Heart left ventricle (tissue), 13 donors: Measurements from ENCODE around the gene ZNHIT3.

Experiments
- CTCF ChIP-seq, 12 donors: fragments of 200-600 bp; sonication (generic) in 4 of 12; IDR thresholded peaks; one replicate each; pipeline versions ENCODE4 v1.5.0 to v1.8.0; 2018 to 2022; ENCODE audit warnings: antibody characterized with exemption in 12 of 12, mild to moderate bottlenecking in 5 of 12
- POLR2A ChIP-seq, 2 donors: fragments of 450-650 bp; IDR thresholded peaks; one replicate each; pipeline ENCODE4 v1.6.1; 2017; ENCODE audit warnings: antibody characterized with exemption in 2 of 2, mild to moderate bottlenecking in 2 of 2, moderate library complexity in 2 of 2
- donor health status: ischemic (EF 13 %, LVEDD 7.1; RV severe dilation, severe dysfunction).
- donor health status: DM: no; HTN: yes; CAD: no.
- donor health status: DM: no; HTN: no; CAD: no.
- donor health status: ischemic (EF 25% LVEDD 6.9; RV normal size, moderate dysfunction).
- donor health status: ischemic (EF 25% LVEDD 5.7; RV mildly dilated, moderate dysfunction).
- donor health status: ischemic (EF 35%, LVEDD 5.7; RV mildly dilated, moderate dysfunction).
- donor health status: nonischemic (EF 11% LVEDD 7.7; RV severe dilation, severe dysfunction).
- donor health status: DM: yes; HTN: yes; CAD: no.
- donor health status: PGD.
- donor health status: ischemic (EF 29% LVEDD 5.4; RV normal size, mild dysfunction).
- donor health status: nonischemic (EF 23%, LVEDD 6.1; RV moderate dilation, normal function).

DNA sequence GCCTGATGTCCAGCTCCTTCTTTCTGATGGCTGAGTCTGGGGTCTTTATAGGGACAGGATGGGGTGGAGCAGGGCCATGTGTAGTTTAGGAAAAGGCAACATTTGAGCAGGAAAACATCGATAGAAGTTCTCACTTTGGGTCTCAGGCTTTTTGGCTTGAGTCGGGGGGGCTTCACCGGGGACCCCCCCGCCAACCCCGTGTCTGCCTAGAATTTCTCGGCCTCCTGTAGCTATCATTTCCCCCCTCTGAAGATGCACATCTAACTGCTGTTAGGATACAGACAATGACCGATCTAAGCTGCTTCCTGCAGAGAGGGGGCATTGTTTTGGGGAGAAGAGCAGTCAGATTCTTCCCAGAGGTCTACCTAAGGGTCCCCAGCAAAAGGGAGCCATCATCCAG lies 16.7 kb upstream of the ZNHIT3 start:
- no peak for TF ChIP-seq POLR2A (IDR thresholded peaks at IDR 0.05)
- TF ChIP-seq CTCF (IDR thresholded peaks at IDR 0.05), result no peak
